CD4-positive, alpha-beta T cell treated with Interleukin-2 at 100 ng/mL for 4 hours (primary cell): ENCODE results near the gene PTMS.
A peak's percentile ranks its signal among the peaks of the same experiment; 100 is the strongest.

ENCODE experiments used
- DNase-seq: peaks from one replicate; pipeline ENCODE4 v3.0.0-alpha.2; 2020; ENCODE audit warnings: low spot score

PTMS gene

GRCh38 chr12:6788972-6789924 is 23.1 kb downstream of the PTMS start, which contains the start of gene CD4:
CD4 (plus strand) TSS chr12:6789528; CDS start chr12:6800139, 10,611 bp downstream.
- DNase-seq, result peak; percentile 68

DNA sequence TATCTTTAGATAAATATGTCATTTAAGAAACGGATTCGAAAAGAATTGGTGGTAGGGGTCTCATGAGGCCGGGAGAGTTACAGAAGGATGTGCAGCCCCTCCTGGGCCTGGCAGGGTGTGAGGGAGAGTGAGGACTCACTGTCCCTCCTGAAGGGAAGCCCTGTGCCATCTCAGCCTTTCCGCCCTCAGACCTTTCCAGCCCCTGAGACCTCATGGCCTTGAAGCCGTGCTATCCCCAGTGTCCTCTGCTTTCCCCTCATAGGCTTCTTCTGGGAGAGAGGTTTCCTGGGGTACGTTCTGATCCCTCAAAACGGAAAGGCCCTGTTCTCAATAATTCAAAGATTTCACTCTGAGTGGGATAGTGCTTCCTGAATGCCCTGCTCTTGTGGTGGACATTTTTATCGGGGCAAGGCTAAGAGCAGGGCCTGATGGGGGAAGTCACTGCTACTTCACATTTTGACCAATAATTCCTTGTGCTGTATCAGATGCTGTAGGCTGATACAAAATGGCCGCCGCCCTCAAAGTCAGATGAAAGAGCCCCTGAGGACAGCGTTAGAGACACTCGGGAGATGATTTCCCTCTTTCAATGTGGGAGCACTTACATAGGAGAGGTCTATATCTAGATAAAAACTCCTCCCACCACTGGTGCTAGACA is 24.5 kb downstream of the PTMS start:
- peak; percentile 49 for DNase-seq

- no peak for DNase-seq
Measured at GRCh38 chr12:6791931-6792520, 25.9 kb downstream of the PTMS start.

DNA sequence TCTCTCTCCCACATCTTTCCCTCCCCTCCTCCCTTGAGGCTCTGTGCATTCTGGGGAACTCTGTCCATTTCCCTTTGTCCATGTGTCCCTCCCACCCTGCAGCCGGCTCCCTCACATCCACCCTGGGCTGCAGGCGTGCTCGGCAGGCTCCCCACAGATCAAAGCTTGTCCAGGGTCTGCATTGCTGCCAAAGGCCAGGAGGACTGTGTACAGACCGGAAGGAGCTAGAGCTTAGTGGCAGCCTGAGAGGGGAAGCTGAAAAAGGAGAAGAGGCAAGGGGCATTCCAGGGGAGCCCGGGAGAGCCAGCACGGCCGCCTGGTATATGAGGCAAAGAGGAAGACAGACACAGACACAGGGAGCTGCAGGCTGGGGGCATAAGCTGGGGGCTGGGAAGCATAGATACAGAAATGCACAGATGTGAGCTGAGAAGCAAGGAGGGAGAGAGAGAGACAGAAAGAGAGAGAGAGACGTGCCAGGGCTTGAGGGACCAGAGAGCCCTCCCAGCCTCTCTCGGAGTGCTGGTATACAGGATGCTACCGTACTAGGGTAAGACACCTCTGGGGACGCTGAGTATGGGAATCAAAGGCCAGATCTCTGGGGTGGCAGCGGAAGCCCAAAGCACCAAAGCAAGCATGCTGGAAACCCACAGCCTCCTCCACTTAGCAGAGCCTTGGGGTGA is 26.5 kb downstream of the PTMS start:
- DNase-seq, result peak; percentile 43

GRCh38 chr12:6795088-6795487 is 28.9 kb downstream of the PTMS start:
- DNase-seq, result no peak

- DNase-seq, result no peak
Measured at GRCh38 chr12:6796576-6796975, 30.4 kb downstream of the PTMS start.

DNA sequence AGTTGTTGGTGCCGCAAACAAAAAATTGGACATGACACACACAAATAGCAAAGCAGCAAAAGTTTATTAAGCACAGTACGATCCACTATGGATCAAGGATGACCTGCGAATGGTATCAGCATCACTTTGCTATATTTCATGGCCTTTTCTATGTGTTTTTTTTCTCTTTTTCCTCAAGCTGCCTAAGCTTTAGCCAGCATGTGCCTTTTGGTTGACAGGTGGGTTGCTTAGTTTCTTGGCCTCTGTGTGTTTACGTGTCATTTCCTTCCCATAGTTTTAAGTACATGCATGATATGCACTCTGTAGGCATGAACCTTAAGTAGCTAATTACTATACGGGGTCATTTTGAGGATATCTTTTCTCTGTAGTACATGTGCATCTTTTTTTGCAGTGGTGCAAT is 33.0 kb downstream of the PTMS start:
- no peak for DNase-seq

GRCh38 chr12:6807170-6807569 is 41.0 kb downstream of the PTMS start:
- no peak for DNase-seq

- no peak for DNase-seq
Measured at GRCh38 chr12:6809056-6809455, 42.9 kb downstream of the PTMS start.

- no peak for DNase-seq
Measured at GRCh38 chr12:6810758-6811157, 44.6 kb downstream of the PTMS start.

DNA sequence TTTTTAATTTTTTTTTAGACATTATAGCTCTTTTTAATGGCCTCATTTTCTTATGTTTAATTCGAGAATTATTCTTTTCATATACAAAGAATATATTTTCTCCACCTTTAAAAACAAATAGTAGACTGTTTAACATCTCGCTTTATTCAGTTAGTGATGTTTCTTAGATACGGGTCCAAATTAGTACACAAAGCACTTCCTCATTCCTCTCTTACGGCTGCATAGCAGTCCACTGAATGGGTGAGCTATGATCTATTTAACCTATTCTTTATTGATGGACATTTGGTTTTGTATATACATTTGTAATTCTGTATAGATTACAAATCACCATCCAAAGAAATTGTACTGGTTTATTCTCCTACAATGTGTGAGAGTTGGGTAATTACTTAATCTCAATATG is 47.2 kb downstream of the PTMS start:
- no peak for DNase-seq

DNA sequence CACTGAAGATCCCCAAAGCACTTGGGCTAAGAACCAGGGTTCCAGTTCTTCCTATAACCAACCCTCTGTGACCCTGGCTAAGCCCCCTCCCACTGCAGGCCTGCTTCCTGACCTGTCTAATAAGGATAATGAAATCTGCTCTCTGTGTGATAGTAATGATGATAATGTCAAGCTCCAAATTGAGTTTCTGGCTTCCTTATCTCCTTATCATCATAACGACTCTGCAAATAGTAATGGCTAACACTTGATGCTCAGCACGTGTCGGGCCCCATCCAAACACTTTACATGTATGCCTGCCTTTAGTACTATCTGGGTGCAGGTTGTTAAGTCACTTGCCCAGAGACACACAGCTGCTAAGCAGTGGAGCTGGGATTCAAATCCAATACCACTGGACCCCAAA is 50.4 kb downstream of the PTMS start:
- no peak for DNase-seq

DNA sequence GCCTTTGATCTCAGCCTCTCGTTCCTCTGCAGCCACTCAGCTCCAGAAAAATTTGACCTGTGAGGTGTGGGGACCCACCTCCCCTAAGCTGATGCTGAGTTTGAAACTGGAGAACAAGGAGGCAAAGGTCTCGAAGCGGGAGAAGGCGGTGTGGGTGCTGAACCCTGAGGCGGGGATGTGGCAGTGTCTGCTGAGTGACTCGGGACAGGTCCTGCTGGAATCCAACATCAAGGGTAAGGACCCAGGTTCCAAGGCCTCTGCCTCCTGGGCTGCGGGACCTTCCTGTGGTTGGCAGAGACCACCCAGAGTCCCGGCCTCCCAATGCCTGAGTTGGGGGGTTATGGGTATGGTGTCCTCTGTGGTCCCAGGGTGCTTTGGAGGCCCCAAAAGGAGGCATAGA is 50.9 kb downstream of the PTMS start:
- no peak for DNase-seq

- no peak for DNase-seq
Measured at GRCh38 chr12:6817662-6818157, 51.5 kb downstream of the PTMS start.

DNA sequence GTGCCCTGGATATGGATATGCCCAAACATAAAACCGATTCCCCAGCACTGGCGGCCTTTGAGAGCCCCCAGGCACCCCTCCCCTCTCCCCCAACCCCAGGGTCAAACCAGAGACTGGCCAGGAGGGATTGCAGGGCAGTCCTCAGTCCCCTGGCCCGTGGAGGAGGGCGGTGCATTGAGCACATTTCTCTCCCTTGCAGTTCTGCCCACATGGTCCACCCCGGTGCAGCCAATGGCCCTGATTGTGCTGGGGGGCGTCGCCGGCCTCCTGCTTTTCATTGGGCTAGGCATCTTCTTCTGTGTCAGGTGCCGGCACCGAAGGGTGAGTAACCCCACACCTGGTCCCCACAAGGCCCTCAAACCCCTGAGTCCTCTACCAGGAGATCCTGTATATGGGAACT is 52.1 kb downstream of the PTMS start:
- no peak for DNase-seq

GRCh38 chr12:6818645-6819044 is 52.5 kb downstream of the PTMS start:
- no peak for DNase-seq

- DNase-seq, result no peak
Measured at GRCh38 chr12:6819106-6820030, 53.2 kb downstream of the PTMS start.

DNA sequence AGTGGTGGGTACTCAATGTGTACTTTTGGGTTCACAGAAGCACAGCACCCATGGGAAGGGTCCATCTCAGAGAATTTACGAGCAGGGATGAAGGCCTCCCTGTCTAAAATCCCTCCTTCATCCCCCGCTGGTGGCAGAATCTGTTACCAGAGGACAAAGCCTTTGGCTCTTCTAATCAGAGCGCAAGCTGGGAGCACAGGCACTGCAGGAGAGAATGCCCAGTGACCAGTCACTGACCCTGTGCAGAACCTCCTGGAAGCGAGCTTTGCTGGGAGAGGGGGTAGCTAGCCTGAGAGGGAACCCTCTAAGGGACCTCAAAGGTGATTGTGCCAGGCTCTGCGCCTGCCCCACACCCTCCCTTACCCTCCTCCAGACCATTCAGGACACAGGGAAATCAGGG is 54.0 kb downstream of the PTMS start:
- no peak for DNase-seq
